Measurements from ENCODE around the gene IFI44L.

GRCh38 chr1:78682496-78682895 is 62.2 kb downstream of the IFI44L start:
- TF ChIP-seq POLR2A (IDR thresholded peaks at IDR 0.05) (no peak), CTCF (IDR thresholded peaks at IDR 0.05) (no peak)
